SH-SY5Y (cell line): ENCODE measurements around the gene DIRAS1.

Source experiments
- GATA2 ChIP-seq: IDR thresholded peaks from 2 replicates; pipeline ENCODE4 v1.6.1; 2011; ENCODE audit warnings: mild to moderate bottlenecking, low read depth, low read length
- GATA3 ChIP-seq: IDR thresholded peaks from 2 replicates; pipeline ENCODE4 v1.6.1; 2011; ENCODE audit warnings: low read depth, mild to moderate bottlenecking, low read length, moderate library complexity

DIRAS1 gene

DNA sequence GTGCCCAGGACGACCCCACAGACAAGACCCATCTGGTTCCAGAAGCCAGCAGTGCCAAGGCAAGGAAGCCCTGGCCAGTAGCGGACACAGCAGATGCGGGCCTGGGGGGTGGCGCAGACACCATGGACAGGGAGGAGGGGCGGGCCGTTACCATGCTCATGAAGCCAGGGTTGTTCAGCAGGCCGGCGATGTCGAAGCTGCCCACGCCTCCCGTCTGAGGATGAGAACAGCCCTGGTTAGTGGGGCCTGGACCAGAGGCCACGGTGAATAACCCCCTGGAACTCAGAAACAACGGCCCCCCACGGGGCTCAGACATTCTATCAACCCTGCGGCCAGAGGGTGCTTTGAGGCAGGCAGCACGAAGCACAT is 40.1 kb upstream of the DIRAS1 start:
- no peak for TF ChIP-seq GATA2
- no peak for TF ChIP-seq GATA3

DNA sequence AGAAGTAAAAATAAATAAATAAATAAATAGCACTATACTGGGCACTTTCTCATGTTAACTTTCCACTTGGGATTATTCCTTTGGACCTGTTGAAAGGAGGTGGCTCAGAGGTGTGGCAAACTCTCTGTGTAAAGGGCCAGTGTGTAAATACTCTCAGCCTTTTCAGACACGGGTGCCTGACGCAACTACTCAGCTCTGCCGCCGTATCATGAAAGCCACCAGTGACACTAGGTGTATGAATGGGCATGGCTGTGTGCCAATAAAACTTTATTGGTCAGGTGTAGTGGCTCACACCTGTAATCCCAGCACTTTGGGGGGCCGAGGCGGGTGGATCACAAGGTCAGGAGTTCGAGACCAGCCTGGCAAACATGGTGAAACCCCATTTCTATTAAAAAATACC is 38.8 kb upstream of the DIRAS1 start:
- TF ChIP-seq GATA2 (no peak), GATA3 (no peak)

- TF ChIP-seq GATA2 (no peak), GATA3 (no peak)
Measured at GRCh38 chr19:2759362-2759761, 38.2 kb upstream of the DIRAS1 start.

DNA sequence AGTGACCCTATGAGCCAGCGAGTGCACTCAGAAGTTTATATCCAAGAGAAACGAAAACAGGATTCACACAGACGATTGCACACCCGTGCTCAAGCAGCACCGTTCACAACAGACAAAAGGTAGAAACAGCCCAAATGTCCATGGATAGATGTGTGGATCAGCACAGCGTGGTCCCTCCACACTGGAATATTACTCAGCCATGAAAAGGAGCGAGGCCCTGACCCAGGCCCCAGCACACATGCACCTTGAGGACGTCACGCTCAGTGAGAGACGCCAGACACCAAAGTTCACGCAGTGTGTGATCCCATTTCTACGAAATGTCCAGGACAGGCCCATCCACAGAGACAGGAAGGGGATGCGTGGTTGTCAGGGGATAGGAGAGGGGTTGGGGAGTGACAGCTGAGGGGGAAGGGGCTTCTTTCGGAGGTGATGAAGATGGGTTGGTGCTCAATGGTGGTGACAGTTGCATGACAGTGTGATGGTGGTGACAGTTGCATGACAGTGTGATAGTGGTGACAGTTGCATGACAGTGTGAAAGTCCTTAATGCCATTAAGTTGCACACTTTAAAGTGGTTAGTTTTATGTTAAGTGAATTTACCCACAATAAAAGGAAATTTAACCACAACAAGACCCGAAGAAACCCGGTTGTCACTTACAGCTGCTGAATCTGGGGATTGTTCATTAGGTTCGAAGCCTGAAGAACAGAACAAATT is 37.6 kb upstream of the DIRAS1 start:
- TF ChIP-seq GATA2 (no peak), GATA3 (no peak)

DNA sequence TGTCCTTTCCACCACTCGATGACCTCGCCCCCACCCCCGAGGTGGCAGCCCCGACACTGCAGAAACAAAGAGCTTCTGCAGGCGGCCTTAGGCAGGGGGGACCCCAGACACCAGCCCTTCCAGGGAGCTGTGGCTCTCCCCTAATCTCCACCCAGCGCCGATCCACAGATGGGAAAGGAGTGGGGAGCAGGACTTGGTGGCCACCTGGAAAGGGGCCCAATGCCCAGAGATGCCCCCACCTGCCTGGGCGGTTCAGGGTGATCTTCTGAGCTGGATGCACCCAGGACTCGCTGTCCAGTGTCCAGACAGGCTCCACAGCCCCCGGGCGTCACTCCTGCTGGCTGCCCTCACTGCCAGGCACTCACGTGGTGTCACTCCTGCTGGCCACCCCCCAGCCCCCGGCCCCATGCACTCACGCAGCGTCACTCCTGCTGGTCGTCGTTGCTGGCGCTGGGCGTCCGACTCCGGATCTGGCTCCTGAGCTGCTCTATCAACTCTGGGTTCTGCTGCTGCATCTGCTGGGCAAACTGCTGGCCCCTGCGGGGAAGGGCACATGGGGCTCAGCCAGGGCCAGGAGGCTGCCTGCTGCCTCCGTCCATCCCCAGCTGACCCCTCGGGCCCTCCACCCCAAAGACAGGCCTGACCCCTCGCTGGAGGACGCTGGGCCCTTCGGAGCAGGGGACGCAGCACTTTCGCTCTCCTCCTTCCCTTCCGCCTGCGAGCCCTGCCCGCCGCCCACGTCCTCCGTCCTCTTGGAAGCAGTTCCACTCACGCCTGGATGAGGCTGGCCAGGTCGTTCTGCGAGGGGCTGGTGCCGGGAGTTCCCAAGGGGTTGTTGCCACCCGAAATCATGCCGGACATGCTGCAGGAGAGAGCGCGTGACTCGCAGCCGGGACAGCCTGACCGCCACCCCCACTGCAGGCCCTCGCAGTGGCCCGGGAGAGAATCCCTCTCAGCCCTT is 36.0 kb upstream of the DIRAS1 start:
- TF ChIP-seq GATA3: no peak
- no peak for TF ChIP-seq GATA2

DNA sequence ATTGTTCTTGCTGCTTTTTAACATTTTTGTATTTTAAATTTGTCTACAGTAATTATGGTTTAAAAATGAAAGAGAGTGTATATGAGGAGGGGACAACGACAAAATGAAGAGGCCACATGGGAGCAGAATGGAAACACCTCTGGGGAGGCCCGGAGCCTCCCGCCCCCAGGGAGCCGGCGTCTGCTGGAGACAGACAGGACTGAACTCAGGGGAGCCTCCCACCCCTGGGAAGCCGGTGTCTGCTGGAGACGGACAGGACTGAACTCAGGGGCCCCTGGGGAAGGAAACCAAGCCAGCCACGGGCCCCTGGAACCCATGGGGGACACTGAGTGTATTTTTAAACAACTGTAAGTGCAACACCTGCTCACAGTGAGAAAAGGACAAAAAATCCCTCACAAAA is 35.3 kb upstream of the DIRAS1 start:
- no peak for TF ChIP-seq GATA3
- TF ChIP-seq GATA2: no peak

DNA sequence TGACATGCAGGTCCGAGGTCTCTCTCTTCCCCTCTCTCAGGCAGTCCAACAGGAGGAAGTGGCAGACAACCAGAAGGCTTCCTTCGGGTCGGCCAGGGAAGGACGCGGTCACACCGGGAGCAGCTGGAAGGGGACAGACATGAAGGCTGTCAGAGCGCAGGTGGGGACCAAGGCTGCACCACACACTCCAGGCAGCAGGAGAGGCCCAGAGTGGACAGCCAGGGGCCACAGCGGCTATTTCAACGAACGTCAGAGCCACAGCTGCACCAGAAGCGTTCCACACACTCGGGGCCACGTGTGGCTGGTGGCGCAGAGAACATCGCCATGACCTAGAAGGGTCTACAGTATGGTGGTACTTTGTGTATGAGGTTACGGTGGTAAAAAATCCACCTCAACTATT is 34.6 kb upstream of the DIRAS1 start:
- TF ChIP-seq GATA3: no peak
- no peak for TF ChIP-seq GATA2

GRCh38 chr19:2755448-2755705 is 34.2 kb upstream of the DIRAS1 start:
- no peak for TF ChIP-seq GATA2
- no peak for TF ChIP-seq GATA3

DNA sequence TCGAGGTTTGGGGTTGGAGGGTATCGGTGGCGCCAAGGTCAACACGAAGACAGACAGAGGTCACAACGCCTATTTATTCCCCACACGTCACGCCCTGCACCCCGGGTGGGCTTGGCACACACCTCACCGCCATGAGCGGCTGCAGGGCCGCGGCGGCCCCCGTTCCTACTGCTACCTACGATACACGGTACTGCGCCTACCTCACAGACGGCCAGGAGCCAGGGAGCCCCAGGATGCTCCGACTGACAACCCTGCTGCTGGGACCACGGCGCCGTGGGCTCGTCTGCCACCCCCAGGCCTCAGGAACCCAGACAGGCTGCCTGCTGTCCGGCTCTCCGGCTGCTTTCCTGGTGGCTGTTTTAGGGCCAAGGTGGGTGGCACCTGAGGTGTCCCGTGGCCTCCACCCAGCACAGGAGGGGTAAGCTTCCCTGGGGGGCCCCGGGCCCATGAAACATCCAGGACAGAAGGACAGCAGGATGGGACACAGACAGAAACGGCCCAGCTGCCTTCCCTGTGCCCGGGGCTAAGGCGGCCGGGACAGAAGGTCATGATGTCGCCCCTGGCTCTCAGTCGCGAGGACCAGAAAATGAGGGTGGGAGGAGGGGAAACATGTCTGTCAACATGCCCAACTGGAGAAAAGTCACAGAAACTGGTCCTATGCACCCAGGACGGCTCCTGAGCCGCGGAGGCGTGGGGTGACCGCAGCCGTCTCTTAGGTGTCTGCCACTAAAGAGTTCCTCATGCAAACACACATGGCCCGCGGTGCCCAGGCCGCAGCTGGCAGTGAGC is 33.7 kb upstream of the DIRAS1 start:
- TF ChIP-seq GATA2 (no peak), GATA3 (no peak)

- TF ChIP-seq GATA2 (no peak), GATA3 (no peak)
Measured at GRCh38 chr19:2751438-2751830, 30.3 kb upstream of the DIRAS1 start.

DNA sequence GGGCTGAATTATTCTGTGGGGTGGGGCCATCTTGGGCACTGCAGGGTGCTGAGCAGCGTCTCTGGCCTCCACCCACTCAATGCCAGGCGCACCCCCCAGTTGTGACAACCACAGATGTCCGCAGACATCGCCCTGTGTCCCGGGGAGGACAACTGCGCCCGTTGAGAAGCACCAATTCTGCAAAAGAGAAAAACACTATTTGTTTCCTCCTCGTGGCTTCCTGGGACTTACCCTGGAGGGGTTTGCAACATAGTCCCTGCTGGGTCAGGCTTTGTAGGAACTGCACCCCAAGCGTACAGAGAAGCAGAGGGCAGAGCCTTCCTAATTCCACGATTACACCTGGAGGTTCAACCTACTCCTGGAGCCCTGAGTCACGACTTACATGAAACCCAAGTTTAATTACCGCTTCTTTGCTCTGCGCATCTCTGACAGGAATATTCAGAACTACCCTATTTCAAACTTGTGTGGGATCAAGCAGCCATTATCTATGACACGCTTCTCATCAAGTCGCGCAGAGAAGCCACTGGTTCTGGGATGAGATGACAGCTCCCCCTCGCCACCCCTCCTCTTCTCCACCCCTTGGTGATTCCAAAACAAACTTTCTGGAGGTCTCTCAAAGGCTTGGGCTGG is 29.8 kb upstream of the DIRAS1 start:
- TF ChIP-seq GATA3 (no peak), GATA2 (no peak)

DNA sequence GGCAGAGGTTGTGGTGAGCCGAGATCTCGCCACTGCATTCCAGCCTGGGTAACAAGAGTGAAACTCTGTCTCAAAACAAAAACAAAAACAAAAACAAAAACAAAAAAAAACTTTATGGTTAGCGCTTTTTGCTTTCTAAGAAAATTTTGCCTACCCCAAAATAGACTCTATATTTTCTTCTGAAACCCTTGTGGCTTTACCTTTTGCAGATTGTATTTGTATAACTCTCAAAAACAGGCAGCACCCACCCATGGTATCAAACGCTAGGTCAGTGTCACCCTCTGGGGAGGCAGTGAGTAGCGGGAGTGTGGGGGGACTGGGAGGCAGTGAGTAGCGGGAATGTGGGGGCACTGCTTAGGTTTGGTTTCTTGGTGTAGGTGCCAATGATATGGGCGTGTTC is 26.2 kb upstream of the DIRAS1 start:
- no peak for TF ChIP-seq GATA3
- TF ChIP-seq GATA2: no peak

GRCh38 chr19:2744113-2744512 is 22.9 kb upstream of the DIRAS1 start:
- TF ChIP-seq GATA3 (no peak), GATA2 (no peak)

DNA sequence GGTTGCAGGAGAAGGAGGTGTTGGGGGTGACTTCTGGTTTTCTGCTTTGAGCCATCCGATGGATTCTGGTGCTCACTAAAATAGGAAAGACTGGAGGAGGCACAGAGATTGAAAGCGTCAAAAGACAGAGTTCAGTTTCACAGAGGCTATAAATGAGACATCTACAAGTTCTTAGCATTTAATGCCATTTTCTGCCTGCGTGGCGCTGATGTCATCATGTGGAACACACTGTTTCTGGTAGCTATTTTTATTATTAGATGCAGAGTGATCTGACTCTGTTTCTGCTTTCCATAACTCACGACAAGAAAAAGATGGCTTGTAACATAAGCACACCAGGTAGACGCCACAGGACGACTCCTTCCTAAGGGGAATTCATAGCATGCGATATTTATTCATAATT is 21.9 kb upstream of the DIRAS1 start:
- TF ChIP-seq GATA3 (no peak), GATA2 (no peak)
